ENCODE results near the gene PREX1.

Gene PREX1

GRCh38 chr20:48747840-48748414 lies 79.9 kb downstream of the PREX1 start:
- Histone ChIP-seq H3K27me3 (ENCODE audit: control insufficient read depth in 2 of 2, insufficient read depth in 2 of 2, low read length in 2 of 2) (no peaks in the 10 kb centered on the region), H3K4me3 (ENCODE audit: low read length in 2 of 2) (no peak overlapping the region), H3K4me1 (ENCODE audit: control insufficient read depth in 2 of 2, insufficient read depth in 2 of 2, low read length in 2 of 2) (peaks cover 0 to 12% of the 10 kb centered on the region in 2 donors), H3K27ac (ENCODE audit: low read depth in 2 of 2, low read length in 2 of 2) (no peak overlapping the region), H3K9me3 (ENCODE audit: control insufficient read depth in 2 of 2, low read length in 2 of 2) (no peaks in the 10 kb centered on the region), H3K36me3 (ENCODE audit: control insufficient read depth in 2 of 2, insufficient read depth in 2 of 2, low read length in 2 of 2) (peaks cover 3 to 6% of the 10 kb centered on the region in 2 donors), H3K9ac (ENCODE audit: low read depth in 1 of 2, low read length in 2 of 2) (no peak overlapping the region)

DNA sequence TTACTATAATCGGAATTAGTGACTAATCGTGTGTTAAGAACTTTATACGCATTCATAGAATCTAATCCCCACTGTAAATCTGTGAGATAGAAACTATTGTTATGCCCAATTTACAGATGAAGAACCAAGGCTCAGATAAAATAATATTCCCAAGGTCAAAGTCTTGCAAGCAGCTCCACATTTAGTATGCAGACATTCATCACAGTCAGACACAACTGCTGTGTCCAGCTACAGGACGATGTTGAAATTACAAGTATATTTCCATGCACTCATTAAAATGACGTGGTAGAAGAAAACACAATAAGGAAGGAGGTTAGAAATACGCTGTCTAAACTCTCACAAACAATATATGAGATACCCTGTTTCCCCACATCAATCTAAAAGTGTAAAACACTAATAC lies 82.5 kb downstream of the PREX1 start:
- H3K9ac ChIP-seq (ENCODE audit: low read depth in 1 of 2, low read length in 2 of 2), result no peak overlapping the region
- H3K36me3 ChIP-seq (ENCODE audit: control insufficient read depth in 2 of 2, insufficient read depth in 2 of 2, low read length in 2 of 2), result peaks cover 3 to 6% of the 10 kb centered on the region in 2 donors
- H3K27me3 ChIP-seq (ENCODE audit: control insufficient read depth in 2 of 2, insufficient read depth in 2 of 2, low read length in 2 of 2), result no peaks in the 10 kb centered on the region
- H3K4me3 ChIP-seq (ENCODE audit: low read length in 2 of 2), result no peak overlapping the region
- H3K27ac ChIP-seq (ENCODE audit: low read depth in 2 of 2, low read length in 2 of 2), result no peak overlapping the region
- no peaks in the 10 kb centered on the region for H3K4me1 ChIP-seq (ENCODE audit: control insufficient read depth in 2 of 2, insufficient read depth in 2 of 2, low read length in 2 of 2)
- H3K9me3 ChIP-seq (ENCODE audit: control insufficient read depth in 2 of 2, low read length in 2 of 2), result no peaks in the 10 kb centered on the region

DNA sequence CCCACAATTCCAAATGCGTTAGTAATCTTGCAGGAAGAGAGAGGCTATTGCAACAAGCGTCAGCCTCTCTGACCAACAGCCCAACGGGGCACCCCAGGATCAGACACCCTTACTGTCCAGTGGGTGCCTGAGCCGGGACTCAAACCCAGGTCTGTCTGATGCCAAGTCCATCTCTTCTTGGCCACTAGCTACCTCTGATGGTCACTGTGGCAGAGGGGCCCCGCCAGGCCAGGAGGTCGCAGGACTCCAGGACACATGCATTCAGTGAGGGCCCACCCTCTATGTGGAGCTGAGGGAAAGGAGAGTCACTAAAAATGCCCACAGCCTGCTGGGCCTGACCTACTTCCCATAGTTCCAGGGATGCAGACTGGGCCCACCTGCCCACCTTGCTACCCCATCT lies 83.3 kb downstream of the PREX1 start:
- Histone ChIP-seq H3K4me3 (ENCODE audit: low read length in 2 of 2) (no peak overlapping the region), H3K4me1 (ENCODE audit: control insufficient read depth in 2 of 2, insufficient read depth in 2 of 2, low read length in 2 of 2) (peaks cover 0 to under 1% of the 10 kb centered on the region in 2 donors), H3K9me3 (ENCODE audit: control insufficient read depth in 2 of 2, low read length in 2 of 2) (no peaks in the 10 kb centered on the region), H3K36me3 (ENCODE audit: control insufficient read depth in 2 of 2, insufficient read depth in 2 of 2, low read length in 2 of 2) (peaks cover 3 to 6% of the 10 kb centered on the region in 2 donors), H3K9ac (ENCODE audit: low read depth in 1 of 2, low read length in 2 of 2) (no peak overlapping the region), H3K27me3 (ENCODE audit: control insufficient read depth in 2 of 2, insufficient read depth in 2 of 2, low read length in 2 of 2) (no peaks in the 10 kb centered on the region), H3K27ac (ENCODE audit: low read depth in 2 of 2, low read length in 2 of 2) (no peak overlapping the region)

GRCh38 chr20:48743807-48744206 lies 84.0 kb downstream of the PREX1 start:
- no peaks in the 10 kb centered on the region for H3K27me3 ChIP-seq (ENCODE audit: control insufficient read depth in 2 of 2, insufficient read depth in 2 of 2, low read length in 2 of 2)
- H3K9me3 ChIP-seq (ENCODE audit: control insufficient read depth in 2 of 2, low read length in 2 of 2), result no peaks in the 10 kb centered on the region
- peaks cover 4 to 8% of the 10 kb centered on the region in 2 donors for H3K4me1 ChIP-seq (ENCODE audit: control insufficient read depth in 2 of 2, insufficient read depth in 2 of 2, low read length in 2 of 2)
- no peak overlapping the region for H3K4me3 ChIP-seq (ENCODE audit: low read length in 2 of 2)
- H3K27ac ChIP-seq (ENCODE audit: low read depth in 2 of 2, low read length in 2 of 2), result no peak overlapping the region
- H3K9ac ChIP-seq (ENCODE audit: low read depth in 1 of 2, low read length in 2 of 2), result no peak overlapping the region
- peaks cover 3 to 6% of the 10 kb centered on the region in 2 donors for H3K36me3 ChIP-seq (ENCODE audit: control insufficient read depth in 2 of 2, insufficient read depth in 2 of 2, low read length in 2 of 2)

- H3K27ac ChIP-seq (ENCODE audit: low read depth in 2 of 2, low read length in 2 of 2), result no peak overlapping the region
- peaks cover 3 to 6% of the 10 kb centered on the region in 2 donors for H3K36me3 ChIP-seq (ENCODE audit: control insufficient read depth in 2 of 2, insufficient read depth in 2 of 2, low read length in 2 of 2)
- no peaks in the 10 kb centered on the region for H3K27me3 ChIP-seq (ENCODE audit: control insufficient read depth in 2 of 2, insufficient read depth in 2 of 2, low read length in 2 of 2)
- no peak overlapping the region for H3K9ac ChIP-seq (ENCODE audit: low read depth in 1 of 2, low read length in 2 of 2)
- H3K4me1 ChIP-seq (ENCODE audit: control insufficient read depth in 2 of 2, insufficient read depth in 2 of 2, low read length in 2 of 2), result peaks cover 11 to 13% of the 10 kb centered on the region in 2 donors
- no peak overlapping the region for H3K4me3 ChIP-seq (ENCODE audit: low read length in 2 of 2)
- no peaks in the 10 kb centered on the region for H3K9me3 ChIP-seq (ENCODE audit: control insufficient read depth in 2 of 2, low read length in 2 of 2)
Observed at GRCh38 chr20:48742912-48743680, 84.7 kb downstream of the PREX1 start.

GRCh38 chr20:48742233-48742632 lies 85.6 kb downstream of the PREX1 start:
- no peak overlapping the region for H3K27ac ChIP-seq (ENCODE audit: low read depth in 2 of 2, low read length in 2 of 2)
- no peak overlapping the region for H3K4me3 ChIP-seq (ENCODE audit: low read length in 2 of 2)
- H3K36me3 ChIP-seq (ENCODE audit: control insufficient read depth in 2 of 2, insufficient read depth in 2 of 2, low read length in 2 of 2), result peaks cover 3 to 6% of the 10 kb centered on the region in 2 donors
- H3K27me3 ChIP-seq (ENCODE audit: control insufficient read depth in 2 of 2, insufficient read depth in 2 of 2, low read length in 2 of 2), result no peaks in the 10 kb centered on the region
- H3K9ac ChIP-seq (ENCODE audit: low read depth in 1 of 2, low read length in 2 of 2), result no peak overlapping the region
- H3K4me1 ChIP-seq (ENCODE audit: control insufficient read depth in 2 of 2, insufficient read depth in 2 of 2, low read length in 2 of 2), result peaks cover 13 to 15% of the 10 kb centered on the region in 2 donors
- no peaks in the 10 kb centered on the region for H3K9me3 ChIP-seq (ENCODE audit: control insufficient read depth in 2 of 2, low read length in 2 of 2)

DNA sequence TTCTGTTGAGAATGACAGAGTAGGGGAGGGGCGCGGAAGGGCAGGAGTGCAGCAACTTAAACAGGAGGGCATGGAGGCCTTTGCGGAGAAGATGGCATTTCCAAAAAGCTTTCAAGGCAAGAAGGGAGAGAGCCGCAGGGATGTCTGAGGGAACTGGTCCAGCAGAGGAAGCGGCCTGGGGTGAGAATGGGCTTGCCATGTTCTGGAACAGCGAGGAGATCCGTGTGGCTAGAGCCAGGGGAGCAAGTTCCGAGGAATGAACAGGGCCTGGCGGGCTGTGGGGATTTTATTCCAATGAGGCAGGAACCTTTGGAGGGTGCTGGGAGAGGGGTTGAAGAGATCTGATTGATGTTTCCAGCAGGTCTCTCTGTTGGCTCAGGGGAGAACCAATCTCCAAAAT lies 86.1 kb downstream of the PREX1 start:
- peaks cover 3 to 6% of the 10 kb centered on the region in 2 donors for H3K36me3 ChIP-seq (ENCODE audit: control insufficient read depth in 2 of 2, insufficient read depth in 2 of 2, low read length in 2 of 2)
- no peaks in the 10 kb centered on the region for H3K27me3 ChIP-seq (ENCODE audit: control insufficient read depth in 2 of 2, insufficient read depth in 2 of 2, low read length in 2 of 2)
- H3K4me1 ChIP-seq (ENCODE audit: control insufficient read depth in 2 of 2, insufficient read depth in 2 of 2, low read length in 2 of 2), result peaks cover 13 to 15% of the 10 kb centered on the region in 2 donors
- no peaks in the 10 kb centered on the region for H3K9me3 ChIP-seq (ENCODE audit: control insufficient read depth in 2 of 2, low read length in 2 of 2)
- no peak overlapping the region for H3K27ac ChIP-seq (ENCODE audit: low read depth in 2 of 2, low read length in 2 of 2)
- no peak overlapping the region for H3K9ac ChIP-seq (ENCODE audit: low read depth in 1 of 2, low read length in 2 of 2)
- no peak overlapping the region for H3K4me3 ChIP-seq (ENCODE audit: low read length in 2 of 2)

DNA sequence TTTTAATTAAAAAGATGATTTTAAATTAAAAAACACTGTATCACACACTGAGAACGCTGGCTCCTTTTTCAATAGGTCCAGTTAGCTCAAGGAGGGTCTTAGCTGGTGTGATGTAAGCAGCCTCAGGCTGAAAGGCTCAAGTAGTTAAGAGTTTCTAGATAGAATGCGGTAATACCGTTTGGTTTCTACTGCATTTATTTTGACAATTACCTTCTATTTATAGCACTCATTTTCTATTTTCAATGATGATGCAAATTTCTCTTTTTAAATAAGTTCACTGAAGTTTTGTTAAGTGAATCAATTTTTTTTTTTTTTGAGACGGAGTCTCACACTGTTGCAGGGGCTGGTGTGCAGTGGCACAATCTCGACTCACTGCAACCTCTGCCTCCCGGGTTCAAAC lies 87.1 kb downstream of the PREX1 start:
- no peaks in the 10 kb centered on the region for H3K27me3 ChIP-seq (ENCODE audit: control insufficient read depth in 2 of 2, insufficient read depth in 2 of 2, low read length in 2 of 2)
- no peak overlapping the region for H3K4me3 ChIP-seq (ENCODE audit: low read length in 2 of 2)
- H3K27ac ChIP-seq (ENCODE audit: low read depth in 2 of 2, low read length in 2 of 2), result no peak overlapping the region
- no peak overlapping the region for H3K9ac ChIP-seq (ENCODE audit: low read depth in 1 of 2, low read length in 2 of 2)
- H3K9me3 ChIP-seq (ENCODE audit: control insufficient read depth in 2 of 2, low read length in 2 of 2), result no peaks in the 10 kb centered on the region
- peaks cover 3 to 6% of the 10 kb centered on the region in 2 donors for H3K36me3 ChIP-seq (ENCODE audit: control insufficient read depth in 2 of 2, insufficient read depth in 2 of 2, low read length in 2 of 2)
- H3K4me1 ChIP-seq (ENCODE audit: control insufficient read depth in 2 of 2, insufficient read depth in 2 of 2, low read length in 2 of 2), result peaks cover 13 to 17% of the 10 kb centered on the region in 2 donors

GRCh38 chr20:48740292-48740649 lies 87.5 kb downstream of the PREX1 start:
- peaks cover 3 to 6% of the 10 kb centered on the region in 2 donors for H3K36me3 ChIP-seq (ENCODE audit: control insufficient read depth in 2 of 2, insufficient read depth in 2 of 2, low read length in 2 of 2)
- no peak overlapping the region for H3K4me3 ChIP-seq (ENCODE audit: low read length in 2 of 2)
- no peak overlapping the region for H3K27ac ChIP-seq (ENCODE audit: low read depth in 2 of 2, low read length in 2 of 2)
- no peaks in the 10 kb centered on the region for H3K27me3 ChIP-seq (ENCODE audit: control insufficient read depth in 2 of 2, insufficient read depth in 2 of 2, low read length in 2 of 2)
- H3K9ac ChIP-seq (ENCODE audit: low read depth in 1 of 2, low read length in 2 of 2), result no peak overlapping the region
- H3K9me3 ChIP-seq (ENCODE audit: control insufficient read depth in 2 of 2, low read length in 2 of 2), result no peaks in the 10 kb centered on the region
- peaks cover 13 to 17% of the 10 kb centered on the region in 2 donors for H3K4me1 ChIP-seq (ENCODE audit: control insufficient read depth in 2 of 2, insufficient read depth in 2 of 2, low read length in 2 of 2)

- Histone ChIP-seq H3K4me3 (ENCODE audit: low read length in 2 of 2) (no peak overlapping the region), H3K9me3 (ENCODE audit: control insufficient read depth in 2 of 2, low read length in 2 of 2) (no peaks in the 10 kb centered on the region), H3K9ac (ENCODE audit: low read depth in 1 of 2, low read length in 2 of 2) (no peak overlapping the region), H3K27ac (ENCODE audit: low read depth in 2 of 2, low read length in 2 of 2) (no peak overlapping the region), H3K4me1 (ENCODE audit: control insufficient read depth in 2 of 2, insufficient read depth in 2 of 2, low read length in 2 of 2) (peaks cover 13 to 17% of the 10 kb centered on the region in 2 donors), H3K36me3 (ENCODE audit: control insufficient read depth in 2 of 2, insufficient read depth in 2 of 2, low read length in 2 of 2) (peaks cover 3 to 6% of the 10 kb centered on the region in 2 donors), H3K27me3 (ENCODE audit: control insufficient read depth in 2 of 2, insufficient read depth in 2 of 2, low read length in 2 of 2) (no peaks in the 10 kb centered on the region)
Observed at GRCh38 chr20:48739395-48740291, 88.2 kb downstream of the PREX1 start.

Data from mucosa of rectum (tissue), 2 donors.